Activated CD4-positive, alpha-beta T cell treated with anti-CD3 and anti-CD28 coated beads, Interleukin-2, amount 10 ng/mL, durations not matched to agents 24 days and 14 days (primary cell): ENCODE results near the gene TBX19. TPM values are rescaled to one million over a fixed set of nuclear protein-coding genes. Genes with fewer than 3 reads are reported as not detected.

ENCODE experiments used
- total RNA-seq: library from RNA; stranded (reverse); gene quantifications from 2 replicates; pipeline ENCODE4 v1.2.3, GENCODE V29; 2022

The TBX19 gene
- total RNA-seq, 1 donor from 2014 or later: 2.5 TPM

Other genes with a start within 250 kb of the TBX19 start
- 0.51 and 0.85 TPM in 2 replicates for gene GPR161, start 143.9 kb upstream of the TBX19 start, total RNA-seq
- gene TIPRL, start 101.9 kb upstream of the TBX19 start, total RNA-seq: 46.8 and 49.2 TPM in 2 replicates
- gene SFT2D2, start 54.9 kb upstream of the TBX19 start, total RNA-seq: 64.3 and 65.7 TPM in 2 replicates